ENCODE measurements around the gene PDCD1. TPM values are rescaled to one million over a fixed set of nuclear protein-coding genes. Genes with fewer than 3 reads are reported as not detected.

Gene PDCD1
- total RNA-seq, 2 experiments from 2014 or later, result 2.2 to 4.1 TPM

DNA sequence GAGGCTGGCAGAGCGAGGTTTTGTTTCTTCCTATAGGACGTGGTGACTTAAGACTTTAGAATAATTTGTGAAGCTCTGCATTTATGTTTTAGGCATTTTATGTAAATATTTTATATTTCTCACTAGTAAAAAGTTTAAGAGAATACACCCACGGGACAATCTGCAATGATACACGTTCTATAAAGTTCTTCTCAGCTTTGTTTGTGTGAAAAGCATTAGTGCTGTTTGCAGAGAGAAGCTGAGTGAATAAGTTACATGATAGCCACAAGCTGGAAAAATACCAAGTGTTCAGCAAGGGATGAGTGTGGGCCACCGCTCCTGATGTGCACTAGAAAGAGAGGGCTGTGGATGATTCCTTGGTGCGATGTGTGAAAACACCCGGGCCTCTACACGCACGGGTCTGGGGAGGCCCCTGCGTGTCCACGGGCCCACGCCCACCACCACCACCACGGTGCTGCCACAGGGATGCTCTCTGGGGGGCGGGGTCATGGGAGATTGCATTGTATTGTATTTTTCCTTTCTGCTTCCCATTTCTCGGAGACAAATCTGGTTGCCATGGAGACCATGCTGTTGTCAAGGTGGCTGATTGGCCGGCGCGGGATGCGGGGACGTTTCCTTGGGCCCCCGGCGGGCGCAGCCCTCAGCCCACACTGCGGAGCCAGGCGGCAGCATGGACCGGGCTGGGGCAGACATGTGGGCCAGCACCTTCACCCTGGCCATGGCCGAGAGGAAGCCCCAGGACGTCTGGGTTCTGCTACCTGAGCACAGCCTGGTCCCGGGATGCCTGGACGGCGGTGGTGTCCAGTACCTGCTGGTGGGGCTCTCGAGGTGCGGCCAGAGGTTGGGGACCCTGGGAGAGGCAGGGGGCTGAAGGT lies 10.6 kb upstream of the PDCD1 start, which contains the start of gene RTP5:
Gene RTP5 (plus strand): TSS at position 643 of the 875 bp plus-strand sequence. CDS start 28 bp downstream, at position 671.
- no peak for ATAC-seq
- H3K4me3 Mint-ChIP-seq, result no peak within 1 kb of the TSS

DNA sequence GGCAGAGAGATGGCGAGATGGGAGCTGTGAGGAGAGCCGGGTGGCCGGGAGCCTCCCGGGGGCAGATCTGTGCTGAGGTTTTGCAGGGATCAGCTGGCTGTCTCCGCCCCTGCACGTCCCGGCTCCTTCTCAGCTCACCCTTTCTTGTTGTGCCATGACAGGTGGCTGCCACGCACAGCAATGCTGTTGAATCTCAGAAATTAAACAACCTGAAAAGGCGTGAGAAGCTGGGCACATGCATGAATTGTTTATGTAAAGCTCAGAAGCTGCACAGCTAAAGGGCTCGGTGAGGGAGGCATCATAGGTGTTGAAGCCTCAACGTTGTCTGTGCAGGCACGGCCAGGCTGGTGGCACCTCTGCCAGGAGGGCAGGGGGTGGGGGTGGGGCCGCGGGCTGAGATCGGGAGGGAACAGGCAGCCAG lies 10.0 kb upstream of the PDCD1 start:
- no peak for DNase-seq
- Mint-ChIP-seq H3K27ac (no peak overlapping the region), H3K36me3 (peaks cover 8% of the 10 kb centered on the region), H3K4me1 (peaks cover 50% of the 10 kb centered on the region), H3K9me3 (ENCODE audit: low read depth) (peaks cover 13% of the 10 kb centered on the region), H3K27me3 (peaks cover 56% of the 10 kb centered on the region), H3K4me3 (no peak overlapping the region)
- CTCF ChIA-PET, result interaction anchor here (0.7 to 1.9 kb wide), 6 partner anchors 9 to 153 kb away, joined by 3 to 19 read pairs (median 7); partner anchors contain the start of gene D2HGDH
- ATAC-seq, result no peak

More for the DNA sequence above, 10.6 kb upstream of the PDCD1 start, which contains the start of gene RTP5:
- Mint-ChIP-seq H3K36me3 (peaks cover 5% of the 10 kb centered on the region), H3K27ac (no peak within 1 kb of the TSS), H3K27me3 (peaks cover 52% of the 10 kb centered on the region), H3K9me3 (ENCODE audit: low read depth) (peaks cover 9% of the 10 kb centered on the region), H3K4me1 (peaks cover 46% of the 10 kb centered on the region)
- DNase-seq, result no peak
- CTCF ChIA-PET, result interaction anchor here (1.0 to 1.9 kb wide), 5 partner anchors 9 to 135 kb away, joined by 5 to 19 read pairs (median 8); partner anchors contain the start of gene D2HGDH

DNA sequence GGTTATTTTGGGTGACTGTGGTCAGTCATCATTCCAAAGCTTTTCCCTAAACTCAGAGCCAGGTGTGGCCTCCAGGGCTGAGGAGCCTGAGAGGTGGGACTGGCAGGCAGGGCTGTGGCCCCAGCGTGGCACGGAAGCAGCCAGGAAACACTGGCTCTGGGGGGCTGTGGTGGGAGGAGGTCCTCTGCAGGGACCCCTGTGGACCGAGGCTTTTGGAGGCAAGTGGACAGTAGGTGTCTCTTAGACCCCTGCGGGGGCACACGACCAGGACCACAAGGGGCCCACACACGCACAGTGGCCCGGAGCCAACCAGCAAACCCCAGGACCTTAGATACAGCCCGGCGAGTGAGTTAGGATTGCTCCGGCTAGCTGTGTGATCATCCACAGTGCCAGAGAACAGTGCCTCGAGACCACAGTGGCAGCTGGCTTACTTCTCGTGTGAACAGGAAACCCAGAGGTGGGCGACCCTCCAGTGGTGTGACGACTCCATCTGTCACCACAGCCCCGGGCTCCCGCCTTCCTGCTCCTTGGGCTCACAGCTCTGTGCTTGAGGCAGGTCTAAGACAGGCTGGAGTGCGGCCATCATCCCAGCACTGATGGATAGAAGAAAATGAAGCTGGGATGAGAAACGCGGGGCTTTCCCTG lies 9.2 kb upstream of the PDCD1 start:
- H3K4me1 Mint-ChIP-seq, result peaks cover 57% of the 10 kb centered on the region
- H3K4me3 Mint-ChIP-seq, result peak overlapping the region; percentile 6
- peaks cover 62% of the 10 kb centered on the region for H3K27me3 Mint-ChIP-seq
- H3K27ac Mint-ChIP-seq, result no peak overlapping the region
- H3K9me3 Mint-ChIP-seq (ENCODE audit: low read depth), result peaks cover 13% of the 10 kb centered on the region
- H3K36me3 Mint-ChIP-seq, result peaks cover 8% of the 10 kb centered on the region
- ATAC-seq (no peak), DNase-seq (peak; percentile 72)
- CTCF ChIA-PET, result interaction anchor here (0.7 to 1.9 kb wide), 7 partner anchors 8 to 165 kb away, joined by 3 to 19 read pairs (median 5); no protein-coding TSS in a partner anchor

- Mint-ChIP-seq H3K4me1 (peaks cover 59% of the 10 kb centered on the region), H3K4me3 (no peak overlapping the region), H3K27me3 (peaks cover 59% of the 10 kb centered on the region), H3K27ac (no peak overlapping the region), H3K9me3 (ENCODE audit: low read depth) (peaks cover 13% of the 10 kb centered on the region), H3K36me3 (peaks cover 8% of the 10 kb centered on the region)
- CTCF ChIA-PET, result interaction anchor here (0.7 to 1.9 kb wide), 5 partner anchors 12 to 103 kb away, joined by 3 to 19 read pairs (median 5); no protein-coding TSS in a partner anchor
- ATAC-seq, result no peak
- no peak for DNase-seq
Measured at GRCh38 chr2:241866790-241867645, 8.3 kb upstream of the PDCD1 start.

- Mint-ChIP-seq H3K4me1 (peaks cover 61% of the 10 kb centered on the region), H3K36me3 (peaks cover 10% of the 10 kb centered on the region), H3K27ac (peak overlapping the region; percentile 60), H3K4me3 (no peak overlapping the region), H3K27me3 (peaks cover 56% of the 10 kb centered on the region), H3K9me3 (ENCODE audit: low read depth) (peaks cover 13% of the 10 kb centered on the region)
- ATAC-seq (peak; percentile 31), DNase-seq (no peak)
- CTCF ChIA-PET, result interaction anchor here (0.7 to 1.7 kb wide), 4 partner anchors 13 to 102 kb away, joined by 3 to 9 read pairs (median 4); partner anchors contain the start of gene GAL3ST2
Measured at GRCh38 chr2:241865957-241866789, 7.5 kb upstream of the PDCD1 start.

DNA sequence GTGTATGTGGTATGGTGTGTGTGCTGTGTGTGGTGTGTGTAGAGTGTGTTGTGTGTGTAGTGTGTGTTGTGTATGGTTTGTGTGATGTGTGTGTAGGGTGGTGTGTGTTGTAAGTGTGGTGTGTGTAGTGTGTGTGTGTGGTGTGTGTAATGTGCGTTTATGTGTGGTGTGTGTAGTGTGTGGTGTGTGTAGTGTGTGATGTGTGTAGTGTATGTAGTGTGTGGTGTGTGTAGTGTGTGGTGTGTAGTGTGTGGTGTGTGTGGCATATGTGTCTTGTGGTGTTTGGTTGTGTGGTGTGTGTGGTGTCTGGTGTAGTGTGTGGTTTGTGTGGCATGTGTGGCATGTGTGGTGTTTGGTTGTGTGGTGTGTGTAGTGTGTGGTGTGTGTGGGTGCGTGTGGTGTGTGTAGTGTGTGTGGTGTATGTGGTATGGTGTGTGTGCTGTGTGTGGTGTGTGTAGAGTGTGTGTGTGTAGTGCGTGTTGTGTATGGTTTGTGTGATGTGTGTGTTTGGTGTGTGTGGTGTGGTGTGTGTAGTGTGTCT lies 6.8 kb upstream of the PDCD1 start:
- peaks cover 52% of the 10 kb centered on the region for H3K27me3 Mint-ChIP-seq
- peak overlapping the region; percentile 60 for H3K27ac Mint-ChIP-seq
- peaks cover 10% of the 10 kb centered on the region for H3K36me3 Mint-ChIP-seq
- ATAC-seq (no peak), DNase-seq (no peak)
- CTCF ChIA-PET, result interaction anchor here (1.1 to 1.7 kb wide), 3 partner anchors 14 to 102 kb away, joined by 3 to 9 read pairs (median 5); no protein-coding TSS in a partner anchor
- H3K9me3 Mint-ChIP-seq (ENCODE audit: low read depth), result peaks cover 13% of the 10 kb centered on the region
- H3K4me1 Mint-ChIP-seq, result peaks cover 59% of the 10 kb centered on the region
- peak overlapping the region; percentile 16 for H3K4me3 Mint-ChIP-seq

DNA sequence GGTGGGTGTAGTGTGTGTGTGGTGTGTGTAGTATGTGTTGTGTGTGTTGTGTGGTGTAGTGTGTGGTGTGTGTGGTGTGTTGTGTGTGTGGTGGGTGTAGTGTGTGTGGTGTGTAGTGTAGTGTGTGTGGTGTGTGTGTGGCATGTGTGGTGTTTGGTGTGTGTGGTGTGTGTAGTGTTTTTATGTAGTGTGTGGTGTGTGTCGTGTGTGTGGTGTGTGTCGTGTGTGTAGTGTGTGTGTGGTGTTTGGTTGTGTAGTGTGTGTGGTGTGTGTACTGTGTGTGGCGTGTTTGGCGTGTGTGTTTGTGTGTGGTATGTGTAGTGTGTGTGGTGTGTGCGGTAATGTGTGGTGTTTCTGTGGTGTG lies 6.1 kb upstream of the PDCD1 start:
- CTCF ChIA-PET, result no interaction called here
- Mint-ChIP-seq H3K4me1 (peaks cover 63% of the 10 kb centered on the region), H3K9me3 (ENCODE audit: low read depth) (peaks cover 13% of the 10 kb centered on the region), H3K27me3 (peaks cover 52% of the 10 kb centered on the region), H3K36me3 (peaks cover 10% of the 10 kb centered on the region), H3K4me3 (peak overlapping the region; percentile 16), H3K27ac (peak overlapping the region; percentile 66)
- no peak for DNase-seq
- ATAC-seq, result no peak

- Mint-ChIP-seq H3K9me3 (ENCODE audit: low read depth) (peaks cover 13% of the 10 kb centered on the region), H3K4me1 (peaks cover 65% of the 10 kb centered on the region), H3K27ac (peak overlapping the region; percentile 66), H3K36me3 (peaks cover 10% of the 10 kb centered on the region), H3K4me3 (peak overlapping the region; percentile 52), H3K27me3 (peaks cover 49% of the 10 kb centered on the region)
- DNase-seq, result no peak
- CTCF ChIA-PET, result no interaction called here
- no peak for ATAC-seq
Measured at GRCh38 chr2:241864168-241864849, 5.6 kb upstream of the PDCD1 start.

GRCh38 chr2:241863536-241863954 lies 4.9 kb upstream of the PDCD1 start:
- ATAC-seq (peak; percentile 54), DNase-seq (peak; percentile 73)
- H3K27me3 Mint-ChIP-seq, result peaks cover 42% of the 10 kb centered on the region
- peaks cover 10% of the 10 kb centered on the region for H3K36me3 Mint-ChIP-seq
- peak overlapping the region; percentile 57 for H3K4me3 Mint-ChIP-seq
- H3K27ac Mint-ChIP-seq, result peak overlapping the region; percentile 60
- peaks cover 63% of the 10 kb centered on the region for H3K4me1 Mint-ChIP-seq
- peaks cover 13% of the 10 kb centered on the region for H3K9me3 Mint-ChIP-seq (ENCODE audit: low read depth)
- CTCF ChIA-PET, result no interaction called here

DNA sequence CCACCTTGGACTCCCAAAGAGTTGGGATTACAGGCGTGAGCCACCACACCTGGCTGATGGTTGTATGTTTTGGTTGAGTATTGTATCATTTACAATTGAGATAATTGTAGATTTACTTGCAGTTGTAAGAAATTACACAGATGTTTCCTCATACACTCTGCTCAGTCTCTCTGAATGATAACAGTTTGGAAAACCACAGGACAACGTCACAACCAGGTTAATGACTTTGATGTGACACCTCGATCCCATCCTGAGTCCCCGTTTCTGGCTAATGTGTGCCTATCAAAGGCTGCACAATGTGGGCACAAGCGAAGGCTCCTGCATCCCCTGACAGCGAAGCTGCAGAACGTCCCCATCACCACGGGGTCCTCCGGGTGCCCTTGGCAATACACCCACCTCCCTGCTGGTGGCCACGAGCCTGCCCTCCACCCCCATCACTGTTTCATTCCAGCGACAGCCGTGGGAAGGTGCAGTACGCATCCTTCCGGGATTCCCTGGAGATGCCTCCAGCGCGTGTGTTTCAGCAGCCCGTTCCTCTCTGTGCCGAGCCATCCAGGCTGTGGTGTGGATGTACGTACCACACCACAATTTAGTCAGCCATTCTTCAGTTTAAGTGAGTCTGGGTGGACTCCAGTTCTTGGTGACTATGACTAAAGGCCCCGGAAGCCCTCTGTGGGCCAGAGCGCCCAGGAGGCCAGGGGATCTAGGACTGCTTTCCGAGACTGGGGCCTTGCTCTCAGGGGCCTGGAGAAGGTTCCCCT lies 4.3 kb upstream of the PDCD1 start:
- peak overlapping the region; percentile 57 for H3K4me3 Mint-ChIP-seq
- CTCF ChIA-PET, result no interaction called here
- peaks cover 13% of the 10 kb centered on the region for H3K9me3 Mint-ChIP-seq (ENCODE audit: low read depth)
- H3K27ac Mint-ChIP-seq, result peak overlapping the region; percentile 60
- H3K36me3 Mint-ChIP-seq, result peaks cover 10% of the 10 kb centered on the region
- H3K27me3 Mint-ChIP-seq, result peaks cover 36% of the 10 kb centered on the region
- ATAC-seq (no peak), DNase-seq (no peak)
- H3K4me1 Mint-ChIP-seq, result peaks cover 58% of the 10 kb centered on the region

- Mint-ChIP-seq H3K36me3 (peaks cover 10% of the 10 kb centered on the region), H3K27ac (no peak overlapping the region), H3K9me3 (ENCODE audit: low read depth) (peaks cover 13% of the 10 kb centered on the region), H3K27me3 (peaks cover 27% of the 10 kb centered on the region), H3K4me1 (peaks cover 53% of the 10 kb centered on the region), H3K4me3 (no peak overlapping the region)
- ATAC-seq (no peak), DNase-seq (no peak)
- CTCF ChIA-PET, result no interaction called here
Measured at GRCh38 chr2:241862093-241862492, 3.4 kb upstream of the PDCD1 start.

Data from activated CD8-positive, alpha-beta memory T cell treated with anti-CD3 and anti-CD28 coated beads, Interleukin-2, amount 10 ng/mL, durations not matched to agents 7 days and 5 days (primary cell).